Inflammatory macrophage treated with lipopolysaccharide for 4 hours (primary cell): ENCODE measurements around the gene CKMT1B.
"Not testable (repeated sequence)": the region's sequence is repeated elsewhere in the genome, so short reads cannot be mapped to it uniquely, and the experiment has no call there.

Experiments used
- DNase-seq: peaks from one replicate; pipeline ENCODE4 v3.0.0-alpha.2; 2020

The CKMT1B gene

GRCh38 chr15:43593328-43594190, at the start of gene CKMT1B:
TSS of gene CKMT1B (plus strand) at chr15:43594027. CDS start at chr15:43594219, 192 bp downstream.
- DNase-seq: not testable (repeated sequence)

- DNase-seq: no peak
Observed at GRCh38 chr15:43544266-43544665, 49.6 kb upstream of the CKMT1B start.

DNA sequence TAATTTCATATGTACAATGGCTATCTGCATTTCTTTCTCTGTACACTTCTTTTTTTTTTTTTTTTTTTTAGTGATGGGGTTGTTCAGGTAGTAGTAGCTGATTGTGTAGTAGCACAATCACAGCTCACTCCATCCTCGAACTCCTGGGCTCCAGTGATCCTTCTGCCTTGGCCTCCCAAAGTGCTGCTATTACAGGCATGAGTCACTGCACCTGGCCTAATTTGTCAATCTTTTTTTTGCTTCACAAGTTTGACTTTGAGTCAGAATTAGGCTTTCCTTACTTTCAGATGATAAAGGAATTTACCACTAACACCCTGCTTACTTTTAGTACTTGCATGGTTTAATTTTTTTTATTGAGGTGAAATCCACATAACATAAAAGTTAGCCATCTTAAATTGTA, 48.4 kb upstream of the CKMT1B start:
- no peak for DNase-seq

GRCh38 chr15:43547539-43547938, 46.3 kb upstream of the CKMT1B start:
- DNase-seq: no peak

GRCh38 chr15:43550527-43551363, 43.1 kb upstream of the CKMT1B start:
- DNase-seq: no peak

DNA sequence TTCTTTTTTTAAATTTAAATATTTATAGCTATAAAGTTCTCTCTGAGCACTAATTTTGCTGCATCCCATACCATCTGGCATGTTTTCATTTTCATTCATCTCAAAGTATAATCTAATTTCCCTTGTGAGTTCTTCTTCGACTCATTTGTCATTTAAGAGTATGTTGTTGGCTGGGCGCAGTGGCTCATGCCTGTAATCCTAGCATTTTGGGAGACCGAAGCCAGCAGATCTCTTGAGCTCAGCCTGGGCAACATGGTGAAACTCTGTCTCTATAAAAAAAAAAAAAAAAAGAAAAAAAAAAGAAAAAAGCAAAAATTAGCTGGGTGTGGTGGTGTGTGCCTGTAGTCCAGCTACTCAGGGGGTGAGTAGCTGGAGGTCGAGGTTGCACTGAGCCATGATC, 41.6 kb upstream of the CKMT1B start:
- DNase-seq: no peak

DNA sequence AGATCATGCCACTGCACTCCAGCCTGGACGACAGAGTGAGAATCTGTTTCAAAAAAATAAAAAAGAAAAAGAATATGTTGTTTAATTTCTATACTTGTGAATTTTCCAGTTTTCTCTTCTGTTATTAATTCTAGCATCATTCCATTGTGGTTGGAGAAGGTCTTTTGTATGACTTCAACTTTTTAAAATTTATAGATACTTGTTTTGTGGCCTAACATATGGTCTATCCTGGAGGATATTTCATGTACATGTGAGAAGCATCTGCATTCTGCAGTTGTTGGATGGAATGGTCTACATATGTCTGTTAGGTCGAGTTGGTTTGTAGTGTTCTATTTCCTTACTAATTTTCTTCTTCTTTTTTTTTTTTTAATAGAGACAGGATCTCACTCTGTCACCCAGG, 40.8 kb upstream of the CKMT1B start:
- no peak for DNase-seq

GRCh38 chr15:43562753-43563152, 31.1 kb upstream of the CKMT1B start:
- not testable (repeated sequence) for DNase-seq

DNA sequence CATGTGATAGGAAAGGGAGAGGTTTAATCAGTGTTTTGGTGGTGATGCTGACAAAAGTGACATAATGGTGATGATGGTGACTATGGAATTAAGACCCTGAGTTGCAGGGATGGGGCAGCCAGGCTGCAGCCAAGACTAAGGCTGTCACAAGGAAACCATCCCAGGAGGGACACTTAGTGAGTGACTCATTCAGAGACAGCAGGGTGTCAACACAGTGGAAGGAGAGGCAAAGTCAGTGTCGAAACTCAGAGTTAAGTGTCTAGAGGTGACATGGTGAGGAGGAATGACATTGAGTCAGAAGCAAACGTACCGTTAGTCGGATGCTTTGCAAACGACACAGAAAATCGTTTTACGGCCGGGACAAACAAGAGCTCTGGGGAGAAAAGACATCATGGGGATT, 30.0 kb upstream of the CKMT1B start:
- not testable (repeated sequence) for DNase-seq

DNA sequence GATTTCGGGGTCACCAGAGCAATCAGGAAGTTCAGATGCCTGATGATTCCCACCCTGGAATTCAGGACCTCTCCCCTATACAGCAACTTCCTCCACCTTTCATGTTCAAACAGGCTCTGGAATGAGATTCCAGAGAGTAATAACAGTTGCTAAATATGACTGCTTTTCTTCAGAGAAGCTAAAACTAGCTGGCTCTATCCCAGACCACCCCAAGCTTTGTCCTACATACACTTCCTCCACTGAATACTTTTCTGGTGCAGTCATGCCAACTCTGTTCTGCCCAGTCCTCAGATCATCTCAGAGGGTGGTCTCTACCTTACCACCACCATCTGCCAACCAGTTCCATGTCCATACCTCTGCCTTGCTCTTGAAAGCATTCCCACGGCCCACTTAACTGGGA, 27.2 kb upstream of the CKMT1B start:
- not testable (repeated sequence) for DNase-seq

DNA sequence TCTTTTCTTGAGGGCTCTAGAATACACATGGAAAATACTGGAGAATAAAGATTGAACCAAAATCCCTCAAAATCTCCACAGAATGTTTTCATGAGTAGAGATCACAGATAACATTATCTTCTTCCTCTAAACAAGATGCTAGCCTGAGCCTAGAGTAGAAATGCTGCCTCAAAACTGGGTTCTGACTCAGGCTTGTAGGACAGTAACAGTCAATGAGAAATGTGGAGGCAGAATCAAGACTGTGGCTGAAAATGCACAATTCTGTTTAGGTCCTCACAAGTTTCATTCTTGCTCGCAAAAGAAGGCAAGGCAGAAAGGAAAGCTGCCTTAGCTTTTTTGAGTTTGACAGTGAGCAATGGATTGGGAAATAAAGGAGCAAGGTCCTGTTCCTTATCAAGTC, 19.2 kb upstream of the CKMT1B start:
- not testable (repeated sequence) for DNase-seq

DNA sequence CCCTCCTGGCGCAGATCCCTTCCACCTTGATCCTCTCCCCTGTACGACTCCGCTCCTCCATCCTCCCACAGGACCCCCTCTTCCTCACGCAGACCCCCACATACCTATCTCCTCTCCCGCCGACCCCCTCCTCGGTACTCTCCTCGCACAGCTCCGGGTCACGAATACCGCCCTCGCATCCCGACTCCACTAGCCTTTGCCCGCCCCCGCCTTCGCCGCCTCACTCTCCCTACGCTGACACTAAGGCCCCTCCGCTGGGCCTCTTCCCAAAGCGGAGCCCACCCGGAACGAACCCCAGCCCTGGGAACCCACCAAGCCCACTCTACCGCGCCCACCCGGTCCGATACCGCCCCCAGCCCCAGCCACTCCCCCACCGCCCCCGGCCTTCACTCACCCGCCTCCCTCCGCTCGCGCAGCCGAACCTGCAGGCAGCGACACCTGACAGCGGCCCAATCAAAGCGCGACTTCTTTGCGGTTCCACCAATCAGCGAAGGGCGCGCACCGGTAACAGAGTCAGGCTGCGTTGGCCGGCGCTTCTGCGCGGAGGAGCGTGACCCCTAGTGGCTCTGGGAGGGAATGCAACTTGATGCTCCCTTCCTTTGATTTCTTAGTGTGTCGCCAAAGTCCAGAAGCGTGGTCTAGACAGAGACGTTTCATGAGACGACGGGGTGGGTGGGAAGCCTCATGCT, 3.9 kb upstream of the CKMT1B start, which contains the start of gene PPIP5K1:
Gene PPIP5K1 (minus strand): TSS at position 431 of the 689 bp plus-strand sequence. CDS start 5,704 bp downstream, outside the sequence.
- not testable (repeated sequence) for DNase-seq

GRCh38 chr15:43592841-43593240, 986 bp upstream of the CKMT1B start:
- not testable (repeated sequence) for DNase-seq

GRCh38 chr15:43599131-43599530, 5.3 kb downstream of the CKMT1B start:
- DNase-seq: not testable (repeated sequence)

GRCh38 chr15:43600200-43600599, 6.4 kb downstream of the CKMT1B start:
- not testable (repeated sequence) for DNase-seq

DNA sequence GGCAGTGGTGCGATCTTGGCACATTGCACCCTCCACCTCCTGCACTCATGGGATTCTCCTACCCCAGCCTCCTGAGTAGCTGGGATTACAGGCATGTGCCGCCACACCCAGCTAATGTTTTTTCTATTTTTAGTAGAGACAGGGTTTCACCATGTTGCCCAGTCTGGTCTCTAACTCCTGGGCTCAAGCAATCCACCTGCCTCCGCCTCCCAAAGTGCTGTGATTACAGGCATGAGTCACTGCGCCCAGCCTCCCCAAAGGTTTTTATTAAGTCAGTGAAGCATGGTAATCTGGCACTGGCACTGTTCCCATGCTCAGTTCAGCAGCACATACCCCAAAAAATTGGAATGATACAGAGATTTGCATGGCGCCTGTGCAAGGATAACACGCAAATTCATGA, 8.4 kb downstream of the CKMT1B start:
- not testable (repeated sequence) for DNase-seq

- not testable (repeated sequence) for DNase-seq
Observed at GRCh38 chr15:43617750-43618149, 23.9 kb downstream of the CKMT1B start.

DNA sequence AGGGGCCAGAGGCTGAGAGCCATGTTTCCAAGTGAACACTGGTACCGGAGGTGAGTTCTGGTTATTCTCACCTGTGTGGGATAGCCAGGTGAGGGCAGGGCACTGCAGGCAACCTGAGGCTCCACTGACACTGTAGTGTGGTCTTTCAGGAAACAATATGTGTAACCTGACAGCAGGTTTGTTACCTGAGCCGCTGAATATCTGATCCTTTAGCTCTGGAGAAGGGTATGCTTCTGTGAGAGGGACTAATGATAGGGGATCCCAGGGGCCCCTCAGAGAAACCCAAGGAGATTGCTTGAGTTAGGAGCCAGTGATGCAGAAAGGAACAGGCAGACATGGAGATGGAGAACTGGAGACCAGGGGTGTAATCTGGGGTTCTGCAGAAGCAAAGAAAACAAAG, 24.9 kb downstream of the CKMT1B start, which contains the start of gene STRC:
Gene STRC (minus strand): TSS at position 101 of the 400 bp plus-strand sequence. CDS start 78 bp downstream, at position 23.
- not testable (repeated sequence) for DNase-seq

DNA sequence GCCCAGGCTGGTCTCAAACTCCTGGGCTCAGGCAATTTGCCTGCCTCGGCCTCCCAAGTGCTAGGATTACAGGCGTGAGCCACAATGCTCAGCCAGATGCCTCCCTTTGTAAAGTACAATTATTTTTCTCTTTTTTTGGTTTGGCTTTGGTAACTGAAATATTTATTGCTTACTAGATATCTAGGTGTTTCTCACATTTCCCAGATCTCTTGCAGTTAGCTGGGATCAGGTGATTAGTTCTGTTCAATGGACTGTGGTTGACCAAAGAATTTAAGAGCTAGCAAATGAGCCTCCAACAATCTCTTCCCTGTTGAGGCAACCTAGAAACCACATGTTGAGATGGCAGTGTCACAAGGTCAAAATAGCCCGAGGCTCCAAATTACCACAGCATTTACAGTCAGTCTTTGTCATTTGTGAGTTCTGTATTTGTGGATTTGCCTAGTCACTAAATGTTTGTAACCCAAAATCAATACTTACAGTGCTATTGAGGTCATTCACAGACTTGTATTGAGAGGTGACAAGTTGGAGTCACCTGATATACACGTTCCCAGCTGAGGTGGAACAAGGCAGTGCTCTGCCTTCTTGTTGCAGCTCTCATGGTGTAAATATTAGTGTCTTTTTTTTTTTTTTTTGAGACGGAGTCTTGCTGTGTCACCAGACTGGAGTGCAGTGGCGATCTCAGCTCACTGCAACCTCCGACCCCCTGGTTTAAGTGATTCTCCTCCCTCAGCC, 28.4 kb downstream of the CKMT1B start:
- DNase-seq: not testable (repeated sequence)

DNA sequence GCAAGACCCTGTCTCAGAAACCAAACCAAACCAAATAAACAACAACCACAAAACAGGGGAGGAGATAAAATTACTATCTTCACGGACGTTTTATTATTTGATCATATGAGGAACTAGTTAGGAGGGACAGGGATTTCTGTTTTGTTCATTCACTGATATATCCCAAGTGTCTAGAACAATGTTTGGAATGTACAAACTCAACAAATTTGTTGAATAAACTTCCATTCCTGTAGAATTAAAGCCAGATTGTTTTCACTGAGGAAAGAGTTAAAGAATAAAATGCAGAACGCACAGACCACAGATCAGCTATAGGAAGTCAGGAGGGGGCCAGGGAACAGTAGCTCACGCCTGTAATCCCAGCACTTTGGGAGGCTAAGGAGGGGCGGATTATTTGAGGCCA, 31.3 kb downstream of the CKMT1B start:
- DNase-seq: no peak

DNA sequence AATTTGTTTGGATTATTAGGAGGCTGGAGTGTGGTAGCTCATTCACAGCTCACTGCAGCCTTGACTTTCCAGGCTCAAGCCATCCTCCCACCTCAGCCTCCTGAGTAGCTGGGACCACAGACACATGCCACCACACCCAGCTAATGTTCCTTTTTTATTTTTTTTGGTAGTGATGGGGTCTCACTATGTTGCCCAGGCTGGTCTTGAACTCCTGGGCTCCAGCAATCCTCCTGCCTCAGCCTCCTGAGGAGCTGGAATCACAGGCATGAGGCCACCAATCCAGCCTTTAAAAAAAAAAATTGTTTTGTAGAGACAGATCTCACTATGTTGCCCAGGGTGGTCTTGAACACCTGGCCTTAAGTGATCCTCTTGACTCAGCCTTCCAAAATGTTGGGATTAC, 33.1 kb downstream of the CKMT1B start:
- not testable (repeated sequence) for DNase-seq
